ENCODE measurements around the gene CBR1. TPM values are rescaled to one million over a fixed set of nuclear protein-coding genes. Genes with fewer than 3 reads are reported as not detected.

Gene CBR1
- total and polyA plus RNA-seq, 3 donors from 2014 or later = 44.1 to 137 (median 78.9) TPM

GRCh38 chr21:36047139-36047538, 22.7 kb upstream of the CBR1 start:
- DNase-seq = no peak
- Histone ChIP-seq H3K4me3 (no peak overlapping the region), H3K9me3 (no peaks in the 10 kb centered on the region), H3K36me3 (ENCODE audit: low read depth, missing control alignments) (no peaks in the 10 kb centered on the region), H3K27ac (no peak overlapping the region), H3K27me3 (no peaks in the 10 kb centered on the region), H3K4me1 (no peaks in the 10 kb centered on the region)
- no peak for TF ChIP-seq POLR2A (IDR thresholded peaks at IDR 0.05)
- TF ChIP-seq, protein P1, sequence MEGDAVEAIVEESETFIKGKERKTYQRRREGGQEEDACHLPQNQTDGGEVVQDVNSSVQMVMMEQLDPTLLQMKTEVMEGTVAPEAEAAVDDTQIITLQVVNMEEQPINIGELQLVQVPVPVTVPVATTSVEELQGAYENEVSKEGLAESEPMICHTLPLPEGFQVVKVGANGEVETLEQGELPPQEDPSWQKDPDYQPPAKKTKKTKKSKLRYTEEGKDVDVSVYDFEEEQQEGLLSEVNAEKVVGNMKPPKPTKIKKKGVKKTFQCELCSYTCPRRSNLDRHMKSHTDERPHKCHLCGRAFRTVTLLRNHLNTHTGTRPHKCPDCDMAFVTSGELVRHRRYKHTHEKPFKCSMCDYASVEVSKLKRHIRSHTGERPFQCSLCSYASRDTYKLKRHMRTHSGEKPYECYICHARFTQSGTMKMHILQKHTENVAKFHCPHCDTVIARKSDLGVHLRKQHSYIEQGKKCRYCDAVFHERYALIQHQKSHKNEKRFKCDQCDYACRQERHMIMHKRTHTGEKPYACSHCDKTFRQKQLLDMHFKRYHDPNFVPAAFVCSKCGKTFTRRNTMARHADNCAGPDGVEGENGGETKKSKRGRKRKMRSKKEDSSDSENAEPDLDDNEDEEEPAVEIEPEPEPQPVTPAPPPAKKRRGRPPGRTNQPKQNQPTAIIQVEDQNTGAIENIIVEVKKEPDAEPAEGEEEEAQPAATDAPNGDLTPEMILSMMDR (IDR thresholded peaks at IDR 0.05) = no peak
- WGBS, 2 donors = 92% methylated on average over 7 of the region's 7 CpGs
- intact Hi-C loops (cut with DNase I; ENCODE audit: low total_unique reads) = no loop called here

DNA sequence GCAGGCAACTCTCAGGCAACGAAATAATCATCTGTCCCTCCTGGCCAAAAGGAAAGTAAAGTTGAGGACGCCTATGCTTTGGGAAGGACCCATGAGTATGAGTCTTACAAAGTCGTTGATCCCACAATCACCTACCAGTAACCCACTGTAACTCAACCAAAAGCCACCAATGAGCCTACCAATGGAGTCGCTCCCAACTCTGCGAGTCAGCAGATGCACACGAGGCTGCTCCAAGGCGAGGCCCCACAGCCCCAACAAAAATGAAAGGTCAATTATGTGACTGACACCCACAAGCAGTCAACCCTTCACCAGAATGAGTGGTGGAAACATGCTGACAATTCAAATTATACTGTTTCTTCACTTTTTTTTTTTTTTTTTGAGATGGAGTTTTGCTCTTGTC, 21.5 kb upstream of the CBR1 start:
- no peaks in the 10 kb centered on the region for H3K27me3 ChIP-seq
- no peaks in the 10 kb centered on the region for H3K4me1 ChIP-seq
- WGBS, 2 donors = 91 to 97% methylated on average over 7 of the region's 7 CpGs
- no peaks in the 10 kb centered on the region for H3K9me3 ChIP-seq
- no peak for DNase-seq
- no peak overlapping the region for H3K4me3 ChIP-seq
- H3K27ac ChIP-seq = no peak overlapping the region
- TF ChIP-seq, protein P1 (IDR thresholded peaks at IDR 0.05) = no peak
- no peak for TF ChIP-seq POLR2A (IDR thresholded peaks at IDR 0.05)
- intact Hi-C loops (cut with DNase I; ENCODE audit: low total_unique reads) = no loop called here
- no peaks in the 10 kb centered on the region for H3K36me3 ChIP-seq (ENCODE audit: low read depth, missing control alignments)

GRCh38 chr21:36052860-36053714, 16.7 kb upstream of the CBR1 start:
- 73 to 82% methylated on average over 10 of the region's 10 CpGs for WGBS, 2 donors
- Histone ChIP-seq H3K9me3 (no peaks in the 10 kb centered on the region), H3K36me3 (ENCODE audit: low read depth, missing control alignments) (no peaks in the 10 kb centered on the region), H3K4me3 (no peak overlapping the region), H3K4me1 (no peaks in the 10 kb centered on the region), H3K27me3 (no peaks in the 10 kb centered on the region), H3K27ac (no peak overlapping the region)
- TF ChIP-seq POLR2A (IDR thresholded peaks at IDR 0.05) = no peak
- TF ChIP-seq, protein P1 (IDR thresholded peaks at IDR 0.05) = no peak
- DNase-seq = no peak
- intact Hi-C loops (cut with DNase I; ENCODE audit: low total_unique reads) = no loop called here

DNA sequence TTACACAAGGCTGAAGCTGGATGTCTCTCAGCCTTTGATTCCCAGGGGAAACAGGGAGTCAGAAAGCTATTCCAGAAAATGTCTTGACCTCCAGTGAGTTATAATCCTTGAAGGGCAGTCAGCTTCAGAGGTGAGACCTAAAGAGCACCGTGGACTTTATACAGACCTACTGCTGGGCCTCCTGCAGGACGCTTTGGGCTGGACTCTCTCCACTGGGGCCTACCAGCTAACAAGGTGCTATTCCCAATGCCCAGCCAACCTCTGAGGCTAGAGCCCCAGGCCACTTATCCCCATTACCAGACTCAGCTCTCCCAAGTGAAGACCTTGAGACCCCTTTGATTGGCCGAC, 16.1 kb upstream of the CBR1 start:
- H3K36me3 ChIP-seq (ENCODE audit: low read depth, missing control alignments) = no peaks in the 10 kb centered on the region

More for the DNA sequence above, 16.1 kb upstream of the CBR1 start:
- H3K4me1 ChIP-seq = no peaks in the 10 kb centered on the region
- H3K4me3 ChIP-seq = no peak overlapping the region
- WGBS, 2 donors = 86 to 90% methylated on average over 3 of the region's 3 CpGs
- no peaks in the 10 kb centered on the region for H3K27me3 ChIP-seq
- no peak overlapping the region for H3K27ac ChIP-seq
- intact Hi-C loops (cut with DNase I; ENCODE audit: low total_unique reads) = no loop called here
- no peak for DNase-seq
- TF ChIP-seq, protein P1 (IDR thresholded peaks at IDR 0.05) = no peak
- TF ChIP-seq POLR2A (IDR thresholded peaks at IDR 0.05) = no peak
- no peaks in the 10 kb centered on the region for H3K9me3 ChIP-seq

Measured in testis (tissue), 3 donors.